HG03342 (cell line): ENCODE measurements around the gene DNAJC10.
"Not testable (repeated sequence)": the region's sequence is repeated elsewhere in the genome, so short reads cannot be mapped to it uniquely, and the experiment has no call there.

Experiments used
- ATAC-seq: cut with Tn5 transposase; IDR thresholded peaks from one replicate; pipeline ENCODE4 v1.9.1; 2021; ENCODE audit warnings: mild to moderate bottlenecking, moderate library complexity; ENCODE audit not compliant: unreplicated experiment

Gene DNAJC10

GRCh38 chr2:182715892-182716649, at the start of gene DNAJC10:
Gene DNAJC10, plus strand, starts transcription at chr2:182716257. Its CDS starts 1,830 bp downstream, at chr2:182718087.
- ATAC-seq: peak; percentile 80

DNA sequence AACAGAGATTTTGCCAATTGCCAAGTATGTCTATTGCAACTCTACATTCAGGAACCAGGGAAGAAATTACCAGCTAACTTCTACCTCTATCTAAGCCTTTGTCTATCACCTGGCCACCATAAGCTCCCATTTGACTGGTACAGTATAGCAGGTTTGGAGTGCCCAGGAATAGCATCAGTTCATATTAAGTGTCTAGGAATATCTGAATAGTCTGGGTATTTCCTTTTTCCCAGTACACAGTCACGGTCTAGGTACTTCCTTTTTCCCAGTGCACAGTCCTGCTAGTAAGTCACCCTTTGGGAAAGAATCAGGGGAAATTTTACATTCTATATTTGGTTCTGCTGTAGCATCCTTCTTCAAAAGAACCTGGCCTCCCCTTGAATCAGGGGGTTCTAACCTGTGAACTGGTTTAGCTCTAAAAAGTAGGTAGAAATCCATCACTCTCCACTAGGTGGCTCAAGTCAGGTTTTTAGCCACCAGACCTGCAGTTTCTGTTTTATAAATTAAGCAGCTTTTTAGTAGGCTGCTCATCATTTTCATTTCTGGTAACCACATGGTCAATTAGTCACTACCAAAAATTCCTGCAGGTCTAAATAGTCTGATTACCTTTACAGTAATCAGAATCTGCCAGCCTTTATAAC, 49.3 kb upstream of the DNAJC10 start:
- ATAC-seq: peak; percentile 89

DNA sequence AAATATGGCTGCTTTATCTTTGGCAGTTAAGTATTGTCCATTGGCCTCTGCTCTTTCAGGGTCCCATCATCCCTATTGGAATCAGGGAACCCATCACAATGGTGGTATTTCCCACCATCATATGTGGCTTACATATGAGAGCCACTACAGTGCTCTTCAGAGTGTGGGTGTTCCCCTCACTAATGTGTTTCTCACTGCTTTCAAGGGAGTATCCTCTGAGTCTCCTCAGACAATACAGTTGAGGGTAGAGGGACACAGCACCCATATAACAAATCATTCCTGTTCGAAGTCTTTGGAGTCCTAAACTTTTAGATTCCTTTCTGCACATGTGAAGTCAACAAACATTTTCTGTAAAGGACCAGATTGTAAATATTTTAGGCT, 48.8 kb upstream of the DNAJC10 start:
- peak; percentile 20 for ATAC-seq

- no peak for ATAC-seq
Measured at GRCh38 chr2:182668671-182669070, 47.4 kb upstream of the DNAJC10 start.

GRCh38 chr2:182672466-182673165, 43.4 kb upstream of the DNAJC10 start:
- ATAC-seq: no peak

GRCh38 chr2:182680837-182681236, 35.2 kb upstream of the DNAJC10 start:
- ATAC-seq: no peak

- no peak for ATAC-seq
Measured at GRCh38 chr2:182682210-182682609, 33.8 kb upstream of the DNAJC10 start.

DNA sequence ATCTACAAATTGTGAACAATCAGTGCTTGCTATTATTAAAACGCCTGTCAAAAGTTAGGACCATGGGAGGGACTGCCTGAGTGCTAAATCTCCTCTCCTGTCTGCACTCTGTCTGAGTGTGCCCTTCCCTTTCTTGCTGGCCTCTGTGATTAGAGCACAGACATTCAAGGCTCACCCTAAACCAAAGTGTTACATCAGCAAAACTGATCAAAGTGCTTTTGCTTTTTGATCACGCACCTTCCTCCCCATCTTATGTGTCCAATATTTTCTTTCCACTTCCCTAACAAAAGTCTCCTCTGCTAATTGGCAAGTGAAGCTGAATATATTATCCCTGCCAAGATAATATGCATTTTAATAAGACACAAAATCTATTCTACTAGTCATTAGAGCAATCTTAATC, 30.5 kb upstream of the DNAJC10 start:
- no peak for ATAC-seq

- ATAC-seq: not testable (repeated sequence)
Measured at GRCh38 chr2:182686763-182687162, 29.3 kb upstream of the DNAJC10 start.

DNA sequence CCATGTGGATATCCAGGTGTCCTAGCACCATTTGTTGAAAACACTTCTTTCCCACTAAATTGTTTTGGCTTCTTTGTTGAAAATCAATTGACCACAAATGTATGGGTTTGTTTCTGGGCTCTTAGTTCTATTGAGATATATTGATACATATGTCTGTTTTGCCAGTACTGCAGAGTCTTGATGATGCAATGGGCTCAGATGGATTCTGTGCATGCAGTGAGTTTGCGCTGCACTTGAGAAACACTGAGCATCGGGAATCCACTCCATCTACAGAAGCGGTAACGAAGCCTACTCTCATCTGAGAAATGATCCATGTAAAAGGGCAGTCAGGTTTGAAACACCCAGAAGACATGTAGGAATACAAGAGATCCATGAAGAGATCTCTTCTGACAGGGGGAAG, 21.9 kb upstream of the DNAJC10 start:
- ATAC-seq: no peak

DNA sequence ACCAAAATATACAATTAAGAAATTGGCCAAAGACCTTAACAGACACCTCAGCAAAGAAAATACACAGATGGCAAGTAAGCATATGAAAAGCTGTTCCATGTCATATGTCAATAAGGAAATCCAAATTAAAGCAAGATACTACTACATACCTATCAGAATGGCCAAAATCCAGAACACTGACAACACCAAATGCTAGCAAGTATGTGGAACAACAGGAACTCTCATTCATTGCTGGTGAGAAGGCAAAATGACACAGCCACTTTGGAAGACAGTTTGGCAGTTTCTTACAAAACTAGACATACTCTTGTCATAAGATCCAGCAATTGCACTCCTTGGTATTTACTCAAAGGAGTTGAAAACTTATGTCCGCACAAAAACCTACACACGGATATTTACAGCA, 20.3 kb upstream of the DNAJC10 start:
- no peak for ATAC-seq

GRCh38 chr2:182698671-182699070, 17.4 kb upstream of the DNAJC10 start:
- no peak for ATAC-seq

DNA sequence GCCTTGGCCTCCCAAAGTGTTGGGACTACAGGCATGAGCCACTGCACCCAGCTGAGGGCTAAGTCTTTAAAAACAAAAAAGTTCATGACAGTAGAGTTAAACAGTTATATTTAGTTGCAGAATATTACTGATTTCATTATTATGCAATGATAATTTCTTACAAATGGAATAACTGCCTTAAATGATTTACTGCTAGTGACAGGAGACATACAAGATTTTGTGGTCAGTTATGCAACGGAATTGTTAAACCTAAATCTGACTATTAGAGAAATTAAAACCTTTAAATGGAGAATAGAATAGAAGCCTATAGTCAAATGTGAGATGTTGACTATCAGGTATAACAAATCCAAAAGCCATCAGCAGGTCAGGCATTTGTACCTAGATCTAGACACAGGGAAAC, 10.3 kb upstream of the DNAJC10 start:
- no peak for ATAC-seq

GRCh38 chr2:182706751-182707150, 9.3 kb upstream of the DNAJC10 start:
- ATAC-seq: no peak

DNA sequence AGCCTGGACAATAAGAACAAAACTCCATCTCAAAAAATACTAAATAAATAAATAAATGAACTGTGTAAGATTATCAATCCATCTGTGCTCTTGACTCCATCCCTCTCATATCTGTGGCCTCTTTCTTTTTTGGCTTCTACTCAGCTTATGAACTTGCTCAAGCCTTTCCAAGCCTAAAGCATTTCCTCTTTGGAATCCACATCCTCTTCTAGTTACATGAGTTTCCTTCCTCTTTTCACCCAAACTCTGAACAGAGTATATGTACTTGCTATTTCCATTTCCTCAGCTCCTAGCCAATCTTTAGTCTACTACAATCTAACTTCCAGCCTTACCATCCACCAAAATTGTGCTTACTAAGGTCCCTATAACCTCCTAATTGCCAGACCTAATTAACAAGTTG, 2.5 kb upstream of the DNAJC10 start:
- ATAC-seq: no peak

GRCh38 chr2:182715121-182715891, 751 bp upstream of the DNAJC10 start:
- ATAC-seq: no peak

DNA sequence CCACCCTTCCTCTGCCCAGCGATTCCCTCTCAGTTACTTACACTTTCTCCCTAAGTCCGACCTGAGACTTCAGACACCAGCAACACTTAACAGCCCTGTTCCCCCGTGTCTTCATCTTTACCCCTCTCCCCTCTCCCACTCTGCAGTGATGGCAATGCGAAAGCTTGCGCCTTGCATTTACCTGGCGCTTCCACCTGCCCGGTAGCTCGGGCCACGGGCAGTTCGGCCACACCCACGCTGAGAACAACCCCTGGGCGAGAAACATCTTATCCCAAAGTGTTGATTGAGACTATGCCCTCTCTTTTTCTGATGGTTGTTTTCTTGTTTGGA, 558 bp downstream of the DNAJC10 start:
- ATAC-seq: no peak

DNA sequence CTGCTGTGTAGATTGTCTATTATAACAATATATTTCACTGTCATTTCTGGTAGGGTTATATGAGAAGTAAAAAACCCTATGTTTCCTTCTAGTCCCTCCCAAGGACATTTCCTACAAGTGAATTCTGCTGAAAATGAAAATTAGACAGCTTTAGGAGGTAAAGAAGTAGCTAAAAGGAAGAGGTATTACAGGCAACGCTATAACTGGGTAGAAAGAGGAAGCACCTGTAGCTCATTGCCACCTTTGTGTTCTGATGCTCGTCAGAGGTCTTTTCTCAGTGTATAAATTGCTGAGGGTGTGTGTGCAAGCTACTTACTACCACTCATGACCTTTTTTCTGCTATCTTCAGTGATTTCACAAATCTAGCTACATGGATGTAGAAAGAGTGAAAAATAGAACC, 1.4 kb downstream of the DNAJC10 start:
- peak; percentile 35 for ATAC-seq

DNA sequence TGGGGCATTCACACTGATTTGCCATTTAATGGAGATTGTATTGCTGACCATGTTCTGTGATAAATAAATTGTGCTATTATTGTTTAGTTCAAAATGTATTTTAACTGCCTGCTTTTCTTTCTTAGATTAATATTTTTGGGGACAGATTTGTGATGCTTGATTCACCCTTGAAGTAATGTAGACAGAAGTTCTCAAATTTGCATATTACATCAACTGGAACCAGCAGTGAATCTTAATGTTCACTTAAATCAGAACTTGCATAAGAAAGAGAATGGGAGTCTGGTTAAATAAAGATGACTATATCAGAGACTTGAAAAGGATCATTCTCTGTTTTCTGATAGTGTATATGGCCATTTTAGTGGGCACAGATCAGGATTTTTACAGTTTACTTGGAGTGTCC, 1.8 kb downstream of the DNAJC10 start:
- ATAC-seq: no peak

GRCh38 chr2:182718459-182718858, 2.4 kb downstream of the DNAJC10 start:
- ATAC-seq: no peak

GRCh38 chr2:182719116-182719515, 3.1 kb downstream of the DNAJC10 start:
- ATAC-seq: not testable (repeated sequence)
